Stimulated activated CD4-positive, alpha-beta T cell treated with anti-CD3 and anti-CD28 coated beads, Interleukin-4, amount 100 ng/mL, for 4 hours (primary cell): Measurements from ENCODE around the gene RABIF.
"Not testable (repeated sequence)": the region's sequence is repeated elsewhere in the genome, so short reads cannot be mapped to it uniquely, and the experiment has no call there.

Source experiments
- DNase-seq, 2 experiments: peaks; one replicate each; pipeline ENCODE4 v3.0.0-alpha.2; 2020

Gene RABIF

GRCh38 chr1:202831906-202832305 lies 57.0 kb downstream of the RABIF start:
- DNase-seq: no peak

DNA sequence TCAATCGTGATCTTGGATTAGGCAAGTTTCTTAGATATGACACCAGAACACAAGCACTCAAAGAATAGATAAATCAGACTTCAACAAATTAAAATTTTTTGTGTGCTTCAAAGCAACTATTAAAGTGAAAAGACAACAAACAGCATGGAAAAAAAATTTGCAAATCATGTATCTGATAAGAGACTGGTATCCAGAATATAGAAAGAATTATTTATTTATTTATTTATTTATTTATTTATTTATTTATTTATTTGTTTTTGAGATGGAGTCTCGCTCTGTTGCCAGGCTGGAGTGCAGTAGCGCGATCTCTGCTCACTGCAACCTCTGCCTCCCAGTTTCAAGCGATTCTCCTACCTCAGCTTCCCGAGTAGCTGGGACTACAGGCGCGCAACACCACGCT lies 59.7 kb downstream of the RABIF start:
- DNase-seq: not testable (repeated sequence)
